ENCODE measurements around the gene NODAL. TPM values are rescaled to one million over a fixed set of nuclear protein-coding genes. Genes with fewer than 3 reads are reported as not detected.

NODAL gene
- total and polyA plus RNA-seq, 2 of the 4 experiments (the other 2 are of a cell fraction), result not detected

DNA sequence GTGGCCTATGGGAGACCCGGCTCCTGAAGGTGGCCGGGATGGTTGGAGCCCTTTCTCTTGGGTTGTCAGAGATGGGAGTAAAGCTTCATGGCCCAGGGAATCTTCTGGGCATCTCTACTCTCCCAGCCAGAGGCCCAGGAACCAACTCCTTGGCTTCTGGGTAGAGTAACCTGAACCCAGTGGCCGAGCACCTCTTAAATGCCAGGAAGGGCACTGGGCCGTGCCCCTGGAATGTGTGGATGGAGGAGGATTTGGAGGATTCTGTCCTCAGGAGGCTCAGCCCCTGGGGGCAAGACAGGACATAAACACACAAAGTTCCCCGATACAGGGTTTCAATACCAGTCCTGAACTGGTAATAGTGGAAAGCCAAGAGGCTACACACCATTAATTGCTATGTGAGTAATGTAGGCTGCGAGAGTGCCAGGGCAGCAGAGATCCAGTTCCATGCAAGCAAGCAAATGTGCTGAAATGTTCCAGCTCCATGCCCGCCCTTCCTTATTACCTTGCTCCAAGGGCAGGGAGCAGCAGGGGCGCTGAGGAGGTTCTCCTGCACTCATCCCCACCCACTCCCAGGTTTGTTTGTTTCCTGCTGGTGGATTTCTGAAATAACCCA, 38.3 kb upstream of the NODAL start:
- Histone ChIP-seq H4K20me1 (ENCODE audit: insufficient read depth, low read length) (no peaks in the 10 kb centered on the region), H2AFZ (replicated peaks; ENCODE audit: low read length, poor library complexity) (no peak overlapping the region), H3K27me3 (ENCODE audit: control insufficient read depth, insufficient read depth, low read length) (peaks cover 81% of the 10 kb centered on the region), H3K14ac (replicated peaks; ENCODE audit: low read depth, low read length) (no peak overlapping the region), H2BK20ac (ENCODE audit: low read depth, low read length) (no peak overlapping the region), H2AK5ac (ENCODE audit: low read depth, low read length) (no peak overlapping the region), H3K9me1 (ENCODE audit: insufficient read depth, low read length) (no peaks in the 10 kb centered on the region), H2BK5ac (ENCODE audit: low read depth, low read length, poor library complexity, severe bottlenecking) (no peak overlapping the region), H2BK15ac (ENCODE audit: low read depth, low read length) (no peak overlapping the region), H3K23ac (ENCODE audit: low read depth, low read length) (no peak overlapping the region), H4K8ac (ENCODE audit: low read depth in 2 of 2, low read length in 2 of 2) (no peak overlapping the region), H4K91ac (ENCODE audit: insufficient read depth, low read depth, low read length) (no peak overlapping the region), H3K4ac (ENCODE audit: low read depth, low read length) (no peak overlapping the region), H2AK9ac (replicated peaks; ENCODE audit: low read depth, low read length, poor library complexity) (no peak overlapping the region), H3K4me2 (ENCODE audit: low read depth, low read length) (no peak overlapping the region), H3K79me1 (ENCODE audit: low read depth in 1 of 2, low read length in 2 of 2) (no peaks in the 10 kb centered on the region), H4K5ac (ENCODE audit: low read depth, low read length) (no peak overlapping the region), H3K18ac (ENCODE audit: low read depth, low read length) (no peak overlapping the region), H3K27ac (ENCODE audit: insufficient read depth, low read length) (no peak overlapping the region), H3K9me3 (ENCODE audit: control insufficient read depth, insufficient read depth, low read length) (no peaks in the 10 kb centered on the region), H3K36me3 (ENCODE audit: control insufficient read depth, insufficient read depth, low read length) (no peaks in the 10 kb centered on the region), H3K4me3 (ENCODE audit: insufficient read depth, low read depth, low read length) (no peak overlapping the region), H3K9ac (ENCODE audit: low read depth, low read length) (no peak overlapping the region), H3K56ac (ENCODE audit: extremely low read depth, insufficient read depth, low read length) (no peak overlapping the region), H2BK120ac (ENCODE audit: low read depth, low read length) (no peak overlapping the region), H3K4me1 (ENCODE audit: control insufficient read depth, insufficient read depth, low read length) (no peaks in the 10 kb centered on the region)
- BruUV-seq (replicated peaks), result no TSS peak
- ChIA-PET POLR2A (ENCODE audit: unreplicated experiment) (no interaction called here), CTCF (no interaction called here)
- ATAC-seq (ENCODE audit: low read depth) (no peak), DNase-seq (no peak)
- intact Hi-C loops (cut with micrococcal nuclease) (no loop called here), dilution Hi-C loops (cut with HindIII; ENCODE audit: low sequenced_read_pairs, unreplicated experiment) (no loop called here), in situ Hi-C loops (cut with MboI; ENCODE audit: low sequenced_read_pairs) (no loop called here)
- no CpG with 5 or more reads among the region's 8 CpGs for WGBS, 2 experiments (ENCODE audit: extremely low coverage in 2 of 2, insufficient read length in 1 of 2)
- TF ChIP-seq, protein P1, sequence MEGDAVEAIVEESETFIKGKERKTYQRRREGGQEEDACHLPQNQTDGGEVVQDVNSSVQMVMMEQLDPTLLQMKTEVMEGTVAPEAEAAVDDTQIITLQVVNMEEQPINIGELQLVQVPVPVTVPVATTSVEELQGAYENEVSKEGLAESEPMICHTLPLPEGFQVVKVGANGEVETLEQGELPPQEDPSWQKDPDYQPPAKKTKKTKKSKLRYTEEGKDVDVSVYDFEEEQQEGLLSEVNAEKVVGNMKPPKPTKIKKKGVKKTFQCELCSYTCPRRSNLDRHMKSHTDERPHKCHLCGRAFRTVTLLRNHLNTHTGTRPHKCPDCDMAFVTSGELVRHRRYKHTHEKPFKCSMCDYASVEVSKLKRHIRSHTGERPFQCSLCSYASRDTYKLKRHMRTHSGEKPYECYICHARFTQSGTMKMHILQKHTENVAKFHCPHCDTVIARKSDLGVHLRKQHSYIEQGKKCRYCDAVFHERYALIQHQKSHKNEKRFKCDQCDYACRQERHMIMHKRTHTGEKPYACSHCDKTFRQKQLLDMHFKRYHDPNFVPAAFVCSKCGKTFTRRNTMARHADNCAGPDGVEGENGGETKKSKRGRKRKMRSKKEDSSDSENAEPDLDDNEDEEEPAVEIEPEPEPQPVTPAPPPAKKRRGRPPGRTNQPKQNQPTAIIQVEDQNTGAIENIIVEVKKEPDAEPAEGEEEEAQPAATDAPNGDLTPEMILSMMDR (conservative IDR thresholded peaks at IDR 0.05; ENCODE audit: low read depth, low read length), result no peak
- no peak for TF ChIP-seq SMC3 (IDR thresholded peaks at IDR 0.05; ENCODE audit: low read depth, low read length)
- no peak for TF ChIP-seq RFX5 (IDR thresholded peaks at IDR 0.05; ENCODE audit: low read depth, low read length)
- no peak for TF ChIP-seq CEBPB (IDR thresholded peaks at IDR 0.05; ENCODE audit: low read depth, low read length)

Measured in IMR-90 (cell line).